Endothelial cell of umbilical vein (primary cell): Measurements from ENCODE around the gene CD99L2. TPM values are rescaled to one million over a fixed set of nuclear protein-coding genes. Genes with fewer than 3 reads are reported as not detected.

Experiments used
- BruUV-seq: library from RNA; stranded (reverse); fragments of 400-500 nt; replicated peaks from 2 replicates; lab custom pipeline; 2021; lab: Mats Ljungman, UMichigan
- CTCF ChIA-PET: fragments of 300-600, 350-600 bp; sonication (Branson Sonifier 250); formaldehyde crosslinking; loops from one replicate; lab custom pipeline; 2021; ENCODE audit warnings: antibody characterized with exemption, inconsistent platforms; lab: Charles Lee
- POLR2A ChIA-PET: fragments of 300-600, 350-600 bp; sonication (Branson Sonifier 250); formaldehyde crosslinking; loops from one replicate; lab custom pipeline; 2021; ENCODE audit warnings: antibody characterized with exemption, inconsistent platforms; lab: Charles Lee
- DNase-seq: peaks from one replicate; pipeline ENCODE4 v3.0.0-alpha.2; 2011; ENCODE audit warnings: low read depth, low spot score
- FAIRE-seq: peaks from 2 replicates; lab custom pipeline; 2011; peaks lifted over from hg19 to GRCh38; lab: Jason Lieb, UNC
- H2AFZ ChIP-seq: 2 replicates; pipeline ENCODE4 v1.6.0; 2012; ENCODE audit warnings: low read depth, low read length, control low read depth, inconsistent platforms
- H3K27ac ChIP-seq: 2 replicates; pipeline ENCODE4 v1.5.1; 2011; ENCODE audit warnings: low read depth, mild to moderate bottlenecking, control low read depth, low read length, moderate library complexity; ENCODE audit not compliant: insufficient read depth
- H3K27me3 ChIP-seq, 2 experiments: 2 replicates each; pipeline versions ENCODE4 v1.6.0 to v1.6.1; 2011; ENCODE audit warnings: low read length in 2 of 2, mixed read lengths in 1 of 2; ENCODE audit not compliant: control insufficient read depth in 2 of 2, insufficient read depth in 2 of 2
- H3K36me3 ChIP-seq, 2 experiments: 2 replicates in 1 of 2; 3 replicates in 1 of 2; pipeline ENCODE4 v1.5.1; 2011; ENCODE audit warnings: low read length in 2 of 2, mild to moderate bottlenecking in 1 of 2, moderate library complexity in 1 of 2; ENCODE audit not compliant: control insufficient read depth in 2 of 2, insufficient read depth in 2 of 2; ENCODE audit errors: extremely low read depth in 1 of 2
- H3K4me1 ChIP-seq: 3 replicates; pipeline ENCODE4 v1.5.1; 2011; ENCODE audit warnings: mild to moderate bottlenecking, low read length; ENCODE audit not compliant: control insufficient read depth, insufficient read depth; ENCODE audit errors: extremely low read depth
- H3K4me2 ChIP-seq: 2 replicates; pipeline ENCODE4 v1.6.1; 2011; ENCODE audit warnings: low read length, control low read depth, mixed read lengths; ENCODE audit not compliant: insufficient read depth
- H3K4me3 ChIP-seq, 3 experiments: fragments of 200-600 bp in 1 of 3; sonication (generic), shearing (Covaris generic) in 1 of 3; replicated peaks in 1 of 3; 2 replicates each; pipeline ENCODE4 v1.5.1; 2011 to 2016; ENCODE audit warnings: control low read depth in 3 of 3, low read length in 3 of 3, mild to moderate bottlenecking in 2 of 3, inconsistent platforms in 1 of 3, low read depth in 1 of 3, moderate library complexity in 1 of 3; ENCODE audit not compliant: insufficient read depth in 1 of 3
- H3K79me2 ChIP-seq: 2 replicates; pipeline ENCODE4 v1.6.0; 2012; ENCODE audit warnings: low read length, inconsistent platforms; ENCODE audit not compliant: control insufficient read depth, insufficient read depth
- H3K9ac ChIP-seq: replicated peaks from 2 replicates; pipeline ENCODE3; 2011; ENCODE audit warnings: low read length, control low read depth; ENCODE audit not compliant: insufficient read depth; ENCODE audit errors: extremely low read depth
- H3K9me1 ChIP-seq: replicated peaks from 3 replicates; pipeline ENCODE4 v1.6.0; 2011; ENCODE audit warnings: mild to moderate bottlenecking, low read length; ENCODE audit not compliant: control insufficient read depth, insufficient read depth; ENCODE audit errors: extremely low read depth
- H3K9me3 ChIP-seq: replicated peaks from 2 replicates; pipeline ENCODE4 v1.5.1; 2012; ENCODE audit warnings: low read length, inconsistent platforms; ENCODE audit not compliant: control insufficient read depth, insufficient read depth
- H4K20me1 ChIP-seq: replicated peaks from 2 replicates; pipeline ENCODE3; 2011; ENCODE audit warnings: mild to moderate bottlenecking, low read length; ENCODE audit not compliant: control insufficient read depth, insufficient read depth; ENCODE audit errors: extremely low read depth
- FOS ChIP-seq: IDR thresholded peaks from 2 replicates; pipeline ENCODE4 v1.6.1; 2011; ENCODE audit warnings: mild to moderate bottlenecking, low read length, moderate library complexity, borderline replicate concordance; ENCODE audit not compliant: insufficient read depth
- GATA2 ChIP-seq: IDR thresholded peaks from 2 replicates; pipeline ENCODE4 v1.7.0; 2011; ENCODE audit warnings: low read depth, mild to moderate bottlenecking, moderate library complexity, mixed read lengths, low read length; ENCODE audit not compliant: insufficient read length, insufficient read depth
- MYC ChIP-seq: IDR thresholded peaks from one replicate; pipeline ENCODE4 v1.6.1; 2011; ENCODE audit warnings: mild to moderate bottlenecking, low read depth, low read length
- POLR2AphosphoS5 ChIP-seq: IDR thresholded peaks from 2 replicates; pipeline ENCODE4 v1.6.1; 2012; ENCODE audit warnings: low read depth, mild to moderate bottlenecking, control low read depth, low read length, moderate library complexity; ENCODE audit not compliant: insufficient read depth
- dilution Hi-C: fragments of 300-500 bp; cut with MboI; formaldehyde crosslinking; loops from one replicate; pipeline ENCODE4 v1.15.0; 2019; ENCODE audit warnings: low sequenced_read_pairs; ENCODE audit not compliant: extremely low pct_ligation_motif_present
- intact Hi-C: fragments of 100-400 bp; cut with micrococcal nuclease; formaldehyde crosslinking; loops from one replicate; pipeline ENCODE4 v1.10.0; 2022
- polyA plus RNA-seq, 4 experiments: library from polyadenylated mRNA; depleted of rRNA in 3 of 4; stranded (reverse) in 3 of 4; unstranded in 1 of 4; fragments of >200 nt; gene quantifications; 2 replicates each; pipeline versions ENCODE4 v1.2.1 to v1.2.3, GENCODE V29; 2011 to 2012; ENCODE audit warnings: missing spikeins in 1 of 4
- total RNA-seq: library from RNA; stranded (reverse); gene quantifications from 2 replicates; pipeline ENCODE4 v1.2.3, GENCODE V29; 2021
- TF ChIP-seq, protein P1 (sequence below), 2 donors: IDR thresholded peaks; 1 replicate in 1 of 2; 2 replicates in 1 of 2; pipeline ENCODE4 v1.5.1; 2011; ENCODE audit warnings: low read length in 2 of 2, mild to moderate bottlenecking in 2 of 2, moderate library complexity in 2 of 2, control low read depth in 1 of 2, inconsistent platforms in 1 of 2, low read depth in 1 of 2; ENCODE audit not compliant: insufficient read depth in 1 of 2; ENCODE audit errors: extremely low read depth in 1 of 2
- TF ChIP-seq, protein P2 (sequence below): IDR thresholded peaks from 2 replicates; pipeline ENCODE4 v1.6.1; 2011; ENCODE audit not compliant: insufficient read depth, insufficient read length

Gene CD99L2
- total and polyA plus RNA-seq, 2 donors (not counting 3 experiments of a cell fraction or from before 2014, with no cell fraction given) = 33.2 to 43.4 TPM

DNA sequence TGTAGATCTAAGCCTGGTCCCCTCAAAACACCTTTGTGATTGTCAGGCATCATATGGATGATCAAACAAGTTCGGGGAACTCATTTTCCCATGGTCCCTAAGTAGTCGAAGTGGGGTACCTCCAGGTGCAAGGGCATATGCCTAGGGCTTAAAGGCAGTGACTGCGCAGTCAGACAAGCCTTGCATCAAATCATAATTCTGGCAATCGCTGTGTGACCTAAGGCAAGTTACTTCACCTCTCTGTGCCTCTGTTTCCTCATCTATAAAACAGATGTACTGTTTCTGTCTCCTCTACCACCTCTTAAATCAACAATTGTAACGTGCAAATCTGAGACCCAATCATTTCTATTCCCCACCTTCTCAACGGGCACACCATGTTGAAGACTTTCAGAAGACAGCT lies 1.8 kb downstream of the CD99L2 start:
- FAIRE-seq = peak; percentile 26
- Histone ChIP-seq H3K4me3 (no peak overlapping the region), H3K4me2 (no peak overlapping the region), H3K4me1 (peaks cover 7% of the 10 kb centered on the region), H3K27ac (no peak overlapping the region), H3K9me3 (no peaks in the 10 kb centered on the region), H3K36me3 (no peaks in the 10 kb centered on the region), H3K79me2 (peaks cover 11% of the 10 kb centered on the region), H3K9ac (no peak overlapping the region), H3K27me3 (no peaks in the 10 kb centered on the region), H4K20me1 (no peaks in the 10 kb centered on the region), H2AFZ (no peak overlapping the region), H3K9me1 (no peaks in the 10 kb centered on the region)
- no peak for TF ChIP-seq GATA2
- no peak for TF ChIP-seq FOS
- no peak for TF ChIP-seq POLR2AphosphoS5
- TF ChIP-seq, protein P1, sequence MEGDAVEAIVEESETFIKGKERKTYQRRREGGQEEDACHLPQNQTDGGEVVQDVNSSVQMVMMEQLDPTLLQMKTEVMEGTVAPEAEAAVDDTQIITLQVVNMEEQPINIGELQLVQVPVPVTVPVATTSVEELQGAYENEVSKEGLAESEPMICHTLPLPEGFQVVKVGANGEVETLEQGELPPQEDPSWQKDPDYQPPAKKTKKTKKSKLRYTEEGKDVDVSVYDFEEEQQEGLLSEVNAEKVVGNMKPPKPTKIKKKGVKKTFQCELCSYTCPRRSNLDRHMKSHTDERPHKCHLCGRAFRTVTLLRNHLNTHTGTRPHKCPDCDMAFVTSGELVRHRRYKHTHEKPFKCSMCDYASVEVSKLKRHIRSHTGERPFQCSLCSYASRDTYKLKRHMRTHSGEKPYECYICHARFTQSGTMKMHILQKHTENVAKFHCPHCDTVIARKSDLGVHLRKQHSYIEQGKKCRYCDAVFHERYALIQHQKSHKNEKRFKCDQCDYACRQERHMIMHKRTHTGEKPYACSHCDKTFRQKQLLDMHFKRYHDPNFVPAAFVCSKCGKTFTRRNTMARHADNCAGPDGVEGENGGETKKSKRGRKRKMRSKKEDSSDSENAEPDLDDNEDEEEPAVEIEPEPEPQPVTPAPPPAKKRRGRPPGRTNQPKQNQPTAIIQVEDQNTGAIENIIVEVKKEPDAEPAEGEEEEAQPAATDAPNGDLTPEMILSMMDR (IDR thresholded peaks at IDR 0.05; ENCODE audit: extremely low read depth in 1 of 2, insufficient read depth in 1 of 2, low read depth in 1 of 2, low read length in 2 of 2) = no peak
- TF ChIP-seq, protein P2, sequence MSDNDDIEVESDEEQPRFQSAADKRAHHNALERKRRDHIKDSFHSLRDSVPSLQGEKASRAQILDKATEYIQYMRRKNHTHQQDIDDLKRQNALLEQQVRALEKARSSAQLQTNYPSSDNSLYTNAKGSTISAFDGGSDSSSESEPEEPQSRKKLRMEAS = no peak
- dilution Hi-C loops (no loop called here), intact Hi-C loops (loop anchor here (5.0 kb wide), 1 partner anchor 124 kb away; no protein-coding TSS in a partner anchor)
- BruUV-seq = no TSS peak
- DNase-seq = no peak
- CTCF ChIA-PET = no interaction called here
- POLR2A ChIA-PET = no interaction called here

DNA sequence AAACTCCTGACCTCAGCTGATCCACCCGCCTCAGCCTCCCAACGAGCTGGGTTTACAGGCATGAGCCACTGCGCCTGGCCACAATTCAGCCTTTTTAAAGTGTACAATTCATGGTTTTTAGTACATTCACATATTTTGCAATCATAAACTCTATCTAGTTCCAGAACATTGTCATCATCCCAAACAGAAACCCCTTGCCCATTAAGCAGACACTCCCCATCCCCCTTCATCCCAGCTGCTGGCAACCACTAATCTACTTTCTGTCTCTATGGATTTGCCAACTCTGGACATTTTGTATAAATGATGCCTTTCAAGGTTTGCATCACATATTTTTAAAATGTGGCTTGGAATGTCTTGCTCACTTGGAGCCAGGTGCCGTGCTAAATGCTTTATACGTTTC lies 4.5 kb downstream of the CD99L2 start:
- POLR2A ChIA-PET = no interaction called here
- Histone ChIP-seq H3K79me2 (peaks cover 11% of the 10 kb centered on the region), H3K9me1 (no peaks in the 10 kb centered on the region), H3K27ac (no peak overlapping the region), H4K20me1 (no peaks in the 10 kb centered on the region), H3K27me3 (no peaks in the 10 kb centered on the region), H3K4me3 (no peak overlapping the region), H3K36me3 (no peaks in the 10 kb centered on the region), H2AFZ (no peak overlapping the region), H3K9me3 (no peaks in the 10 kb centered on the region), H3K9ac (no peak overlapping the region), H3K4me1 (peaks cover 7% of the 10 kb centered on the region), H3K4me2 (no peak overlapping the region)
- dilution Hi-C loops (no loop called here), intact Hi-C loops (no loop called here)
- DNase-seq (no peak), FAIRE-seq (no peak)
- no TSS peak for BruUV-seq
- TF ChIP-seq, protein P1 (IDR thresholded peaks at IDR 0.05; ENCODE audit: extremely low read depth in 1 of 2, insufficient read depth in 1 of 2, low read depth in 1 of 2, low read length in 2 of 2) = no peak
- TF ChIP-seq FOS = no peak
- no peak for TF ChIP-seq MYC
- TF ChIP-seq POLR2AphosphoS5 = no peak
- CTCF ChIA-PET = no interaction called here
